ENCODE data around the gene ALK. TPM values are rescaled to one million over a fixed set of nuclear protein-coding genes. Genes with fewer than 3 reads are reported as not detected.

The ALK gene
- total RNA-seq, 4 donors from 2014 or later: 0.32 to 0.42 TPM; not detected in 2

- H3K4me1 ChIP-seq: no peaks in the 10 kb centered on the region
- no peaks in the 10 kb centered on the region for H3K9me3 ChIP-seq
- H3K4me3 ChIP-seq: no peak overlapping the region
- TF ChIP-seq EP300 (IDR thresholded peaks at IDR 0.05) (no peak), CTCF (IDR thresholded peaks at IDR 0.05) (no peak), POLR2AphosphoS5 (IDR thresholded peaks at IDR 0.05) (no peak), POLR2A (IDR thresholded peaks at IDR 0.05) (no peak)
- WGBS: 69% methylated on average over 9 of the region's 9 CpGs
- no peaks in the 10 kb centered on the region for H3K36me3 ChIP-seq
- H3K27me3 ChIP-seq: no peaks in the 10 kb centered on the region
- no peak for DNase-seq (ENCODE audit: low spot score in 2 of 2)
- no peak overlapping the region for H3K27ac ChIP-seq
Measured at GRCh38 chr2:29767606-29768335, 153.6 kb downstream of the ALK start.

- Histone ChIP-seq H3K9me3 (no peaks in the 10 kb centered on the region), H3K36me3 (no peaks in the 10 kb centered on the region), H3K27ac (no peak overlapping the region), H3K27me3 (no peaks in the 10 kb centered on the region), H3K4me3 (no peak overlapping the region), H3K4me1 (no peaks in the 10 kb centered on the region)
- no peak for TF ChIP-seq CTCF (IDR thresholded peaks at IDR 0.05)
- TF ChIP-seq POLR2A (IDR thresholded peaks at IDR 0.05): no peak
- TF ChIP-seq EP300 (IDR thresholded peaks at IDR 0.05): no peak
- no peak for TF ChIP-seq POLR2AphosphoS5 (IDR thresholded peaks at IDR 0.05)
- WGBS: 46% methylated on average over 1 of the region's 1 CpG
- DNase-seq (ENCODE audit: low spot score in 2 of 2): no peak
Measured at GRCh38 chr2:29766191-29766590, 155.2 kb downstream of the ALK start.

- Histone ChIP-seq H3K4me3 (no peak overlapping the region), H3K27me3 (no peaks in the 10 kb centered on the region), H3K9me3 (no peaks in the 10 kb centered on the region), H3K27ac (no peak overlapping the region), H3K4me1 (no peaks in the 10 kb centered on the region), H3K36me3 (no peaks in the 10 kb centered on the region)
- WGBS: 64% methylated on average over 1 of the region's 1 CpG
- DNase-seq (ENCODE audit: low spot score in 2 of 2): no peak
- no peak for TF ChIP-seq POLR2AphosphoS5 (IDR thresholded peaks at IDR 0.05)
- TF ChIP-seq POLR2A (IDR thresholded peaks at IDR 0.05): no peak
- TF ChIP-seq EP300 (IDR thresholded peaks at IDR 0.05): no peak
- no peak for TF ChIP-seq CTCF (IDR thresholded peaks at IDR 0.05)
Measured at GRCh38 chr2:29765721-29766120, 155.7 kb downstream of the ALK start.

GRCh38 chr2:29763371-29763770 lies 158.0 kb downstream of the ALK start:
- Histone ChIP-seq H3K27ac (no peak overlapping the region), H3K4me3 (no peak overlapping the region), H3K9me3 (no peaks in the 10 kb centered on the region), H3K4me1 (no peaks in the 10 kb centered on the region), H3K27me3 (no peaks in the 10 kb centered on the region), H3K36me3 (no peaks in the 10 kb centered on the region)
- no peak for TF ChIP-seq CTCF (IDR thresholded peaks at IDR 0.05)
- TF ChIP-seq POLR2AphosphoS5 (IDR thresholded peaks at IDR 0.05): no peak
- TF ChIP-seq POLR2A (IDR thresholded peaks at IDR 0.05): no peak
- TF ChIP-seq EP300 (IDR thresholded peaks at IDR 0.05): no peak
- no peak for DNase-seq (ENCODE audit: low spot score in 2 of 2)
- WGBS: 68% methylated on average over 3 of the region's 3 CpGs

- no peaks in the 10 kb centered on the region for H3K9me3 ChIP-seq
- H3K27ac ChIP-seq: no peak overlapping the region
- TF ChIP-seq CTCF (IDR thresholded peaks at IDR 0.05) (no peak), EP300 (IDR thresholded peaks at IDR 0.05) (no peak), POLR2AphosphoS5 (IDR thresholded peaks at IDR 0.05) (no peak), POLR2A (IDR thresholded peaks at IDR 0.05) (no peak)
- H3K4me1 ChIP-seq: no peaks in the 10 kb centered on the region
- H3K4me3 ChIP-seq: no peak overlapping the region
- H3K27me3 ChIP-seq: no peaks in the 10 kb centered on the region
- H3K36me3 ChIP-seq: no peaks in the 10 kb centered on the region
- no peak for DNase-seq (ENCODE audit: low spot score in 2 of 2)
- WGBS: 85% methylated on average over 5 of the region's 5 CpGs
Measured at GRCh38 chr2:29762239-29762638, 159.1 kb downstream of the ALK start.
